Measurements from ENCODE around the gene NBDY.

- TF ChIP-seq CTCF (IDR thresholded peaks at IDR 0.05; ENCODE audit: low read depth, low read length) = no peak
- no peak for TF ChIP-seq MAX (IDR thresholded peaks at IDR 0.05; ENCODE audit: low read depth, low read length)
- TF ChIP-seq POLR2A (IDR thresholded peaks at IDR 0.05; ENCODE audit: extremely low read depth, insufficient read length) = no peak
Measured at GRCh38 chrX:56798339-56798711, 69.3 kb downstream of the NBDY start.

All from NB4 (cell line).